Daoy (cell line): Measurements from ENCODE around the gene OSM. TPM values are rescaled to one million over a fixed set of nuclear protein-coding genes. Genes with fewer than 3 reads are reported as not detected.

ENCODE experiments used
- total RNA-seq: library from RNA; depleted of rRNA; stranded (reverse); fragments of >200 nt; shearing (Covaris generic); gene quantifications from 2 replicates; pipeline ENCODE4 v1.2.3, GENCODE V29; 2014; rRNA removed

Gene OSM
- total RNA-seq, 1 experiment from 2014 or later = 0.06 TPM

Other genes with a start within 250 kb of the OSM start
- not detected in 2 replicates for gene HORMAD2, start 186.4 kb downstream of the OSM start, total RNA-seq
- 33.3 and 35.2 TPM in 2 replicates for gene LIF, start 20.1 kb downstream of the OSM start, total RNA-seq
- 5.9 and 10.3 TPM in 2 replicates for gene CASTOR1, start 22.7 kb upstream of the OSM start, total RNA-seq
- gene TBC1D10A, start 60.1 kb upstream of the OSM start, total RNA-seq = 20.8 and 35.5 TPM in 2 replicates
- 29.4 and 66.6 TPM in 2 replicates for gene SF3A1, start 90.0 kb upstream of the OSM start, total RNA-seq
- gene CCDC157, start 90.2 kb upstream of the OSM start, total RNA-seq = 1.5 and 2.7 TPM in 2 replicates
- 9.8 and 19.2 TPM in 2 replicates for gene RNF215, start 120.6 kb upstream of the OSM start, total RNA-seq
- 9.5 and 12.7 TPM in 2 replicates for gene SEC14L2, start 130.2 kb upstream of the OSM start, total RNA-seq
- gene MTFP1, start 158.9 kb upstream of the OSM start, total RNA-seq = 57.8 and 84.1 TPM in 2 replicates
- gene SEC14L3, start 205.2 kb upstream of the OSM start, total RNA-seq = not detected in 2 replicates
- gene SEC14L4, start 238.8 kb upstream of the OSM start, total RNA-seq = 0.09 and 0.17 TPM in 2 replicates